Measurements from ENCODE around the gene TSHZ2.

The TSHZ2 gene

DNA sequence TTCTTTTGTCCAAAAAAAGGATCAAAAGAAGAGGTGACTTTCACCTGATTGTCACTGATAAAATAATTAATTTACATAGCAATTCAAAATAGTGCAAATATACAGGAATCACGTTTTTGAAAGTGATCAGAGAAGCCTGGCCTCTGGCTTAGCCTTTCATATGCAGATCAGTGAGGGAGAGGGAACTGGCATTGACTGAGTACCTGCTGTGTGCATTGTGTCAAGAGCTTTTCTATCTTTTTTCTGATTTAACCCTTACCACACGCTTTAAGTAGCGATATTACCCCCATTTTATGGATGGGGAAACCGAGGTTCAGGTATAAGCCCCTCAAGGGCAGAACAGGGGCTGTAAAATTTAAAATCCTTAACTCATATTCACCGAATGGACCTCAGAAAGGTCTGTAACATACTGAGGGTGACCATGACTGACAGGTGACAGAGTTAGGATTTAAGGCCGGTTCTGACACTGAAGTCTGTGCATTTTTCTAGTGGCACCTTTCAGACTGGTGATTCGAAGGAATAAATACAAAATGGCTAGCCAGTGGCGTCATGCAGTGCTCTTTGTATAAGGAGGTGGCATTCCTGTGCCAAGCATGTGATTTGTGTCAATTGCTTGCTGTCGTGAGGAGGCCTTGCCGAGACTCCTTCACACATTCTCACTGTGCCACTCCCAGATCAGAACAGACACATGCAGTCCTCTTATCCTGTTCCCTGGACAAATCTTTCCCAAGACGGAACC is 310.2 kb downstream of the TSHZ2 start:
- Histone ChIP-seq H3K27ac (no peak overlapping the region), H3K4me3 (no peak overlapping the region)

DNA sequence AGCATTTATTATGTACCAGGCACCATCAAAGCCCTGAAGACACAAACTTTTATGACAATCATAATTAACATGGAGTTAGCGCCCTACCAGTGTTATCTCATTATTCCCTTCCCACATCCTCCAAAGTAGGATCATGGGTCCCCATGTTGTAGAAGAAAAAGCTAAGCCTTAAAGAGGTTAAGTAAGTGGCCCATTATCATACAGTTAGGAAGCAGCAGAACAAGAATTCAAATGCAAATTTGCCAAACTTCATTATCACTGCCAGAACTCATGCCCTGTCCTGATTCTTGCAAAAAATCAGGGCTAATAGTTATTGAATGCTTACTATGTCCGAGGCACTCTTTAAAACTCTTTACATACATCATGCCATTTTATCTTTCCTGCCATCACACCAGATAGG is 310.9 kb downstream of the TSHZ2 start:
- H3K27ac ChIP-seq = no peak overlapping the region
- no peak overlapping the region for H3K4me3 ChIP-seq

DNA sequence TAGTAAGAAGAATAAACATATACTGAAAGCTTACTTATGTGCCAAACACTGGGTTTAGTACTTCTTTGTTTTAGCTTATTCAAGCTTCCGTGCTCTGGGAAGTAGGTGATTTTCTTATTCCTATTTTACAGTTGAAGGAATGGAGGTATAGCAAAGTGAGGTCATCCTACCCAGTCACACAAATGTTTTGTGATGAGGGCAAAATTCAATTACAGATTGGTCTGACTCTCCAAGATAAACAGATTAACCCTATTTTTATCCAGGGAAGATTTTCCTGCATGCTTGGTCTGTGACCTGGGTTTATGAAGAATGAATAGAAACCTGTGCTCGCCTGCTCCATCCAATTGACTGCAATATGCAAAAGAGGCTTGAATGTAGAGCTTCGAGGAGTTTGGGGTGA is 311.4 kb downstream of the TSHZ2 start:
- Histone ChIP-seq H3K4me3 (no peak overlapping the region), H3K27ac (no peak overlapping the region)

DNA sequence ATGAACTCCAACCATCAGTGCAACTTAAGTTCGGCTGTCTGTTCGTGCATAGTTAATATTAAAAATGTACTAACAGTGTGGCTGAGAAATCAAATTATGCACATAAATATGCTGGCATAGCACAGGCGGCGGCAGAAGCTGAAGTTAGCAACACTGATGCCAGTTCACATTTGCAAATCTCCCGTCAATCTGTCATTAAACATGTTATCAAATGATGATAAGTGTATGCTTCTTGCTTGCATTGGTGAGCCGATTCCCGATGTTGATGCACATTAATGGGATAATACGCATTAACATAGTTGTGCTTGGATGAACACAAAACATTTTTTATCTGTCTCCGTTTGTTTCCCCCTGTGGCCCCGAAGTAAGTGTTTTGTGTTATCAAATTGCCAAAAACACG is 312.1 kb downstream of the TSHZ2 start:
- H3K27ac ChIP-seq = no peak overlapping the region
- H3K4me3 ChIP-seq = no peak overlapping the region

DNA sequence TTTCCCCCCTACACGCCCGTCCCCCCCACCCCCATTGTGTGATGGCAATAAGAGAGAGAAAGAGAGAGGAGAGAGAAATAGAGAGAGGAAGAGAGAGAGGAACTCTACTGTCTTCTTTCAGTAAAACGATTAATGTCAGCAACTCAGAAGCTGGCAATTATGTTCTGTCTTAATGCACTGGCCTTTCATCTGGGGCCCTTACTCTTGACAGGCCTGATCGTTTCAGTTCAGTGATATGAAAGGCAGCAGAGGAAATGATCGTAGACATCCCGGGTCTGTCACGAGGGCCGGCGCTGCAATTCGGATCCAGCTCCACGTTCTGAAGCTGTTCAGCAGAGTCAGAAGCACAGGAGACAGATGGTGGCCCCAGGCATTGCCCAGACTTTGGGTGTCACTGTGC is 312.5 kb downstream of the TSHZ2 start:
- H3K27ac ChIP-seq = no peak overlapping the region
- H3K4me3 ChIP-seq = no peak overlapping the region

DNA sequence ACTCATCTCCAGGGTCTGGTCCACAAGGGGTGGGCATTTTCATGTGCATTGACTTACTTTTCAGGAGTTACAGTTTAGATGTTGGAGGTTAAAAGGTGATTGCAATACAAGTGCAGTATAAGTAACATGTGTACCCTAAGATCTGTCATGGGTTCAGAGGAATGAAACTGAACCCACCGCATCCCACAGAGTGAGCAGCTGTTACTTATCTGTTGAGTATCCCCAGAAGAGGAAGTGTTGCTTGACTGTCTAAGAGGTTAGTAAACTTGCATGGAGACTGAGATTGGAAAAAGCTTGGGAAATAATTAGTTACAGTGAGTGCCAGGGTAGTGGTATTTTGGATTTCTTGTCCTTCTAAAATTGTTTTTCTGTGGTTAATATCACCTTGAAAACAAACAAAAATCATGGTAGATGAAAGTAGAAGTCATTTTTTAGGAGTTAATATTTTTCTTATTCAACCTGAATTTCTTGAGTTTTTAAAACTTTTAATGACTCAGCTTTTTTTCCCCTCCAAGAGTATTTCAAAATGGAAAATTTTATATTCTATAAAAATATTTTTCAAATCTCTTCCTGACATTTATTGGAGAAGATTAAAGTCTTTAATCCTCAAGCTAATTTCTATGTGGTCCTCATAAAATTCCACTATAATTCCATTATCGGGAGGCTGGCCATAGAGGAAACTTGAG is 315.3 kb downstream of the TSHZ2 start:
- Histone ChIP-seq H3K27ac (no peak overlapping the region), H3K4me3 (no peak overlapping the region)

DNA sequence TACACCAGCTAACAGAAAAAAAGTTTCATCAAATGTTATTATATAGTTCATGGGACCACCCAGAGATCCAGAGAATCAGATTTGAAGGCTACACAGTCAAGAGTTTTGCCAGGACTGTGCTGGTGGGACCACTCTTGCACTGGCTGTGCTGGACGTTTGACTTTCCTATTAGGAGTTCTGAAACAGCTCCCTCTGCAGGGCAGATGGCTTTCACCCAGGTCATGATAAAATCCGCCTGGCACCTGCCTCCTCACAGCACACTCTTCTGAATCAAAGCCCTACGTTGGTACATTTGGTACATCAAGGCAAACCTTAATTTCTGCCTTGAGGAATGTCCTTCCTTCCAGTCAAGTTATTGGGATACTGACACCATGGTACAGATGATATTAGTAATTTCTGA is 319.4 kb downstream of the TSHZ2 start:
- no peak overlapping the region for H3K27ac ChIP-seq
- H3K4me3 ChIP-seq = no peak overlapping the region

DNA sequence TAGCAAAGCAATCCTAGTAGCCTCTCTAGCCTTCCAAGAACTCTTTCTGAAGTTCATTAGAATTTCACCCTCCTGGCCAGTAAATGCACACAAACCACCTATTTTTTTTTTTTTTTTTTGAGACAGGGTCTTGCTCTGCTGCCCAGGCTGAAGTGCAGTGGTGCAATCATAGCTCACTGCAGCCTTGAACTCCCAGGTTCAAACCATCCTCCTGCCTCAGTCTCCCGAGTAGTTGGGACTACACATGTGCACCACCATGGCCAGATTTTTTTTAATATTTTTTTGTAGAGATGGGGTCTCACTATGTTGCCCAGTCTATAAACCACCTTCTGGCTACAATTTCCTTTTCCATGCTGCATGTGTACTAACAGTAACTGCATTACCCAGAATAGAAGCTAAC is 320.2 kb downstream of the TSHZ2 start:
- Histone ChIP-seq H3K4me3 (no peak overlapping the region), H3K27ac (no peak overlapping the region)

DNA sequence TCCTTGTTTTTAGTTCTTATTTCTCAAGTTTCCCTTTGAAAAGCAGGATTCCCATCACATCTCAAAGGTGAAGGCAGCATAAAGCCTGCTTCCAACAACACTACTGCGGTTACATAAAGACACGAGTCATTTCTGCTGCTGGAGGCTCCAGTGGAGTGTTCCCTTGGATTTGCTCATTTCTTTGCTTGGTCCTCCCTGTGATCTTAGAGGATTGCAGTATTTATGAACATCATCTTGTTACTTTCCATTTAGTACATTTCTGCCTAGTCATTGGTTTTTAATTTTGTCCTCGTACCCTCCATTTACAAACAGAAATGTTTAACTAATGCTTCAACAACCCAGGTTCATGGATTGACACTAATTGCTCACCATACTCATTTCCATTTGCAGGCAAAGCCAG is 322.6 kb downstream of the TSHZ2 start:
- Histone ChIP-seq H3K4me3 (no peak overlapping the region), H3K27ac (no peak overlapping the region)

DNA sequence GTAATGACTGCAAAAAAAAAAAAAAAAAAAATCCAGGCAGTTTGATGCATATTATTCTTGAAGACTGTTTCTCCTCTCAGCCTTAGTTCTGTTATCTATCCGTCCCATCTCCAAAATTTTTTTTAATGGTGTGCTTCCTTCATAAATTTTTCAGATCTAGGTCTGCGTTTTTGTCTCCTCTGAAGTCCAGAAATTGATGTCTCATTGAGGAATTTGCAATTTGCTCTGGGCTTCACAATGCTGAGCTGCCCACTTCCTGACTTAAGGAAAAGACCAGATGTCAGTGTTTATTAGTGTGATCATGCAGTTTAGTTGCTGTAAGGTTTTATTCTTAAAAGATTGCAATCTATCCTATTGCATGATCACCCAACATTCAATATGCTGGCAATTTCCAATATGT is 323.9 kb downstream of the TSHZ2 start:
- H3K4me3 ChIP-seq = no peak overlapping the region
- H3K27ac ChIP-seq = no peak overlapping the region

DNA sequence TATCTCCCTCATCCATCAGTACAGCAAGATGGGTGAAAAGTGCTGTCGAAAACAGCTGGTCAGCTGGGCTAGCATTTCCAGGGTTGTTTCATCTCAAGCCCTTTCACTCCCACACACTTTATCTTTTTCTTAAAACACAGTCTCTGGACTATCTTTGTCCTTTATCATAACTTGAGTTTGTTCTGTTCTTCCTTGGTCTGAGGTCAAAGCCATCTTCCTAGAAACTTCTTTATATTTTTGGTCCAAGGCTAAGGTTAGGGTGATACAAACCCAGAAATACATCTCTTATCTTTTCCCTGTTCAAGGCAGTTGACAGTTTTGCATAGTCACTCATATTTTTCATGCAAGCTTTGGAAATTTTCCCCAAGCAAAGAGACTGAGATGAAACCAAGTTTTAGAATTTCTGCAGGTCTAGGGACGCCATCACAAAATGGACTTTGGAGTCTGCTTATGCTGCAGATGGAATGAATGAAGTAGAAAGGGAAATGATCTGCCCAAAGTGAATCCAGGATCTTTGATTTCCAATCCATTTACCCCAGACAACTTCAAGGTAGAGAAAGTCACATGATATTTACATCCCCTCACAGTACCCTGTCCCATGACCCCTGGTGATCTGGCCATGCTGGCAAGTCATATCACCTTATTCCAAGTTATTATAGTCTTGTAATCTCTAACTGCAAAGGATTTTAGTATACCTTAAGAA is 324.4 kb downstream of the TSHZ2 start:
- Histone ChIP-seq H3K27ac (no peak overlapping the region), H3K4me3 (no peak overlapping the region)

DNA sequence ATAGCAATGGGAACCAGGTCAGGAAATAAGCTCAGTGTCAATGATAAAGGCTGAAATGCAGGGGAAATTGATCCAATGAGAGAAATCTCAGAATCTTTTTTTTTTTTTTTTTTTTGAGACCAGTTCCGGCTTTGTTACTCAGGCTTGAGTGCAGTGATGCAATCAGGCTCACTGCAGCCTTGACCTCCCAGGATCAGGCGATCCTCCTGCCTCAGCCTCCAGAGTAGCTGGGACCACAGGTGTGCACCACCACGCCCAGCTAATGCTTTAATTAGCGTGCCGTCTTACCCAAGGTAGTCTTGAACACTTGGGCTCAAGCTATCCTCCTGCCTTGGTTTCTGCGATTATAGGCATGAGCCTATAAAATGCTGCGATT is 325.0 kb downstream of the TSHZ2 start:
- no peak overlapping the region for H3K27ac ChIP-seq
- H3K4me3 ChIP-seq = no peak overlapping the region

DNA sequence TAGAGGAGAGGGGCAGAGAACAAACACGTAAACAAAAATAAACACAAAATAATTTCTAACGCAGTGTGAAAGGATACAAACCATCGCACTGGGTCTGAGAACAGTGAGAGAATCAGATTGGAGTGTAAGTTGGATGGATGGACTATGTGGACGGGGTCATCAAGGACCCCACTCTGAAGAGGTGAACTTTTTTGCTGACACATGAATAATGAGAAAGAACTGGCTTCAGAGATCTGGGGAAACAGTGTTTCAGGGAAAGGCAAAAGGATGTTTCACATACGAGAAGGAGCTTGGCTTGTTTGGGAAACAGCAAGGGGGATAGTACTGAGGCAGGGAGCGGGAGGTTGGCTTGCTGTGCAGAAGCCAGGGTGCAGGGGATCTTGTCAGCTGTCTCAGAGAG is 326.1 kb downstream of the TSHZ2 start:
- H3K27ac ChIP-seq = no peak overlapping the region
- no peak overlapping the region for H3K4me3 ChIP-seq

DNA sequence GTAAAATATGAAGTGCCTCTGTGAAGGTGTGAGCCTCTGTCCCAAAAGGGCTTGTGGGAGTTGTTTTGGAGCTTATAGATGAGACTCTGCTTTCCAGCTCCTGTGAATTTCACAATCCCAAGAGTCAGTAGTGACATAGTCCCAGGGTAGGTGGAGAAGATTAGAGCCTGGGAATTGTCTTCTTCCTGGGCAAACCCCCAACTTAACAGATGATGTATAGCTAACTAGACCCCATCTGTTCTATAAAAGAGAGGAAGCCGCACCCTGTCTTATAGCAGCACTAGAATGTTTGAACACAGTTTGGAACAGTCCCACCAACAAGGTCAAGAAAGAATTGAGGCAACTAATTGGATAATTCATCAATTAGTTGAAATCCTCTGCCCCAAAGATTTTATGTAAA is 326.8 kb downstream of the TSHZ2 start:
- Histone ChIP-seq H3K27ac (no peak overlapping the region), H3K4me3 (no peak overlapping the region)

DNA sequence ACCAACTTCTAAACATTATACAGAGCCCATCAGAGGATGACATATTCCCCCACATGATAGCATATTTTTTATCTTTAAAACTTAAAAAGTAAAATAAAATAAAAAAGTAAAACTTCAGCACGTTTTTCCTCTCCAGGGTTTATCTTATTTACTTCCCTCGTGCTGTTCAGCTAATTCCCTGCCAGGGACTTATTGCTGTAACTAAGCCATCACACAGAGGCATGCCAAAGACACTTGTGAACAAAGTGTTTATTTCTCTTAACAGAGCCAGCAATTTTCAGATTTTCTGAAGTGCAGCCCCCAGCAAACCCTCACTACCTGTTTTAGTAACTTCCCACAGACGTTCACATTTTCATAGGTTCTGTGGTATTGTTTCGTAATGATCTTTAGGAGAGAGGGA is 327.7 kb downstream of the TSHZ2 start:
- Histone ChIP-seq H3K4me3 (no peak overlapping the region), H3K27ac (no peak overlapping the region)

DNA sequence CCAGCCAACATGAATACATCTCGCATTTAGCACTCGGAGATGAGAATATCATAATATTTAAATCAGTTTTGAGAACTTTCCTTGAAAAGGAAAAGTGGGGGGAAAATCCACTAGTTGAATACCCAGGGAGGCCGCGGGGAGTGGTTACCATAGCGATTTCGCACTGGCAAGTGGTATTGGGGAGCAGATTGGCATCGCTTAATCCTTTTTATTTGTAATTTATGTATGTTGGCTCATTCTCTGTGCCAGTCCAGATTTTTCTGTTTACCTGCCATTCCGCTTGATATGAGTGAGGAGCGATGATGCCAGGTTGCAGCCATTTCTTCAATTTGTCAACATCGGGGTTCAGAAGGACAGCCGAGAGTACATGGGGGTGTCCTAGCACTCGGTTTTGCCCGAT is 329.7 kb downstream of the TSHZ2 start:
- no peak overlapping the region for H3K27ac ChIP-seq

DNA sequence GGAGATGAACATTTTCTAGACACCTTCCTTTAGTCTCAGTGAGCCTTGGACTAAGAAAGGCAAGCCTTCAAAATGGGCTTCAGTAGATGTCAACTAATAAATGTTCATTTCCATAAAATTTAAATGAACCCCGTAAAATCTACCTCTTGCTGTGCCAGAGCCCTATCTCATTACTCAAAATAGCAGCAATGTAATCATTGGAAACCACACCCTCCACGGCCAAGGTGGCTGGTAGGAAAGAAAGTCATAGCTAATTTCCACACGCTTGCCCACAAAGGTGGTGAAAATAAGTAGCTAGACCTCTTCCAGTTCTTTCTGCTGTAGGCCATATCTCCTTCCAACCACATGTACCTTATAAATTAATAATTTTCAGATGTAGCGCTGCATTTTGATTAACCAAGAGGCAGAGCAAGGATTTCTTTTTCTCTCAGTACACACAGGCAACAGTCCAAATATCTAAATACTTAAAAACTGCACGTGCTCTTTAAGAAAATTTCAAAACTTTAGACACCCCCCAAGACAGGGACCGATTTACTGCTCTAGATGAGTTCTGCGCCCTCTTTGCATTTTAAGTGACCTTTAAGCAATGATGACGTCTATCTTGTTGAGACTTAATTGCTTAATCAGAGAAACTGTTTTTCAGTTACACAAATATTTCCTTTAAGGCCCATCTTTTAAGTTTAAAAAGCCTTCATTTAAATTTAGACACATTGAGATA is 330.7 kb downstream of the TSHZ2 start:
- Histone ChIP-seq H3K27ac (no peak overlapping the region), H3K4me3 (no peak overlapping the region)

More for the DNA sequence above, 329.7 kb downstream of the TSHZ2 start:
- no peak overlapping the region for H3K4me3 ChIP-seq

DNA sequence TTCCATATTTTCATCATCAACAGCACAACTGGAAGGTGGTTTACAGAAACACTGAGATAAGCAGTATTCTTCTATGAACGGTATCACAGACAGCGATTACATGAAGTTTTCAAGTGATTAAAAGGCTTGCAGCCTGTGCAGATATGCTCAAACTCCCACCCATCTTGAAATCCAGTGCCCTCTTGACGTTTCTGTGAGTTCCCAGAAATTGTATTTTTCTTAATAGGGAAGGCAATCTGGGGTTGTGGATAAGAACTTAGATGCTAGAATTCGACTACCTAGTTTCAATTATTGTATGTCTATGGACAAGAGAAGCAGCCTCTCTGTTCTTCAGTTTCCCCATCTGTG is 331.2 kb downstream of the TSHZ2 start:
- Histone ChIP-seq H3K27ac (no peak overlapping the region), H3K4me3 (no peak overlapping the region)

DNA sequence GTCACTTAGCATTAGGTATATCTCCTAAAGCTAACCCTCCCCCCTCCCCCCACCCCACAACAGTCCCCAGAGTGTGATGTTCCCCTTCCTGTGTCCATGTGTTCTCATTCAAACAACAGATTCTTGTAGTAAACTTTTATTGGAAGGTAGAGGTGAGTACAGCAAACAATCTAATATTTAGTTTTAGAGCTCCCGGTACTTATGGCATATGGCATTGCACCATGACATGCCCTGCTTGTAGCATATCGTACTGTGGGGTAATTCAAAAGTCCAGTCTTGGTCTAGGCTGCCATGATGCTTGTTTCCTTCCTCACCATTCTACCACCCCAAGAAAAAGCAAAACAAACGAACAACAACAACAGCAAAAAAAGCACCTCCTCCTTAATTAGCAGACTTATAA is 332.0 kb downstream of the TSHZ2 start:
- H3K4me3 ChIP-seq = no peak overlapping the region
- no peak overlapping the region for H3K27ac ChIP-seq

DNA sequence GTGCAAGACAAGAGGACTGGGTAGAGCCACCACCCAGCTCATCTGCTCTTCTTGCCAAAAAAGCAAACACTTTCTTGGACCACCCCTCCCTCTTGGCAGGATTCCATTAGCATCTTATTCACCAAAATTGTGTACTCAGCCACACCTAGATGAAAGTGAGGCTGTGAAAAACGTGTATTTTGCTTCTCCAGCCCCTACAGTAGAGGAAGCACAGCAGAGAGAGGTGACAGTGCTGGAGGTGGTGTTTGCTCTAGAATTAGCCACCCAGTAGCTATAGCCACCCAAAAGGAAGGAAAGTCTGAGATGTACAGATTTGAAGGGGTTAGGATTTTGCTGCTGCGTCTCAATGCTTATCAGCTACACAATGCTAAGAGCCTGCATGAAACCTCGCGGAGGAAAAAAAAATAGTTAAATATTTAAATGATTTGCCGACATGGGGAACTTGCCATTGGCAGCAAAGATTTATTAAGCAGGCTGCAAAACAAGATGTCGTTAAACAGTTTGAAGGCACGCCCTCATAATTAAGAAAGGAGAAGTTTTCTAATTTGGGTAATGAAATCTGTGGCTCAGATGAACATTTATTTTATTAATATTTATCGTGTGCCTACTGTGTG is 334.1 kb downstream of the TSHZ2 start:
- no peak overlapping the region for H3K4me3 ChIP-seq
- H3K27ac ChIP-seq = no peak overlapping the region
